SJCRH30 (cell line): ENCODE measurements around the gene KDM6B. TPM values are rescaled to one million over a fixed set of nuclear protein-coding genes. Genes with fewer than 3 reads are reported as not detected.
A peak's percentile ranks its signal among the peaks of the same experiment; 100 is the strongest.

Experiments used
- DNase-seq, 2 experiments: peaks; one replicate each; pipeline ENCODE4 v3.0.0-alpha.2; 2015 to 2020
- H3K27ac ChIP-seq: fragments of 250-450 bp; sonication (Bioruptor Pico); 2 replicates; pipeline ENCODE4 v1.5.1; 2020; ENCODE audit warnings: mild to moderate bottlenecking, moderate library complexity
- H3K27me3 ChIP-seq: fragments of 250-450 bp; sonication (Bioruptor Pico); 2 replicates; pipeline ENCODE4 v1.5.1; 2020; ENCODE audit warnings: mild to moderate bottlenecking, moderate library complexity
- H3K36me3 ChIP-seq: fragments of 250-450 bp; sonication (Bioruptor Pico); 2 replicates; pipeline ENCODE4 v1.5.1; 2020; ENCODE audit warnings: mild to moderate bottlenecking, moderate library complexity
- H3K4me1 ChIP-seq: fragments of 250-450 bp; sonication (Bioruptor Pico); 2 replicates; pipeline ENCODE4 v1.5.1; 2020; ENCODE audit warnings: mild to moderate bottlenecking, moderate library complexity
- H3K4me3 ChIP-seq: fragments of 250-450 bp; sonication (Bioruptor Pico); 2 replicates; pipeline ENCODE4 v1.5.1; 2020; ENCODE audit warnings: mild to moderate bottlenecking, moderate library complexity
- H3K9me3 ChIP-seq: fragments of 250-450 bp; sonication (Bioruptor Pico); replicated peaks from 2 replicates; pipeline ENCODE4 v1.5.1; 2020; ENCODE audit warnings: mild to moderate bottlenecking, moderate library complexity
- total RNA-seq: library from RNA; depleted of rRNA; stranded (reverse); fragments of >200 nt; shearing (Covaris generic); gene quantifications from 2 replicates; pipeline ENCODE4 v1.2.3, GENCODE V29; 2014

Gene KDM6B
- total RNA-seq, 1 experiment from 2014 or later, result 6.4 TPM

- Histone ChIP-seq H3K9me3 (no peaks in the 10 kb centered on the region), H3K36me3 (no peaks in the 10 kb centered on the region), H3K27me3 (no peaks in the 10 kb centered on the region), H3K4me1 (peaks cover 4% of the 10 kb centered on the region), H3K4me3 (peak overlapping the region; percentile 75), H3K27ac (peak overlapping the region; percentile 64)
- DNase-seq, result no peak
These were observed 9.2 kb downstream of the KDM6B start for GRCh38 chr17:7843257-7843535.

GRCh38 chr17:7843536-7844291, 9.7 kb downstream of the KDM6B start:
- Histone ChIP-seq H3K4me1 (peaks cover 2% of the 10 kb centered on the region), H3K4me3 (peak overlapping the region; percentile 75), H3K27ac (peak overlapping the region; percentile 64), H3K36me3 (no peaks in the 10 kb centered on the region), H3K27me3 (no peaks in the 10 kb centered on the region), H3K9me3 (no peaks in the 10 kb centered on the region)
- DNase-seq, result peak; percentile 66 to 69

GRCh38 chr17:7844292-7845154, 10.5 kb downstream of the KDM6B start:
- Histone ChIP-seq H3K4me3 (peak overlapping the region; percentile 75), H3K4me1 (no peaks in the 10 kb centered on the region), H3K9me3 (no peaks in the 10 kb centered on the region), H3K36me3 (no peaks in the 10 kb centered on the region), H3K27me3 (no peaks in the 10 kb centered on the region), H3K27ac (peak overlapping the region; percentile 64)
- DNase-seq, result peak; percentile 82 to 88

DNA sequence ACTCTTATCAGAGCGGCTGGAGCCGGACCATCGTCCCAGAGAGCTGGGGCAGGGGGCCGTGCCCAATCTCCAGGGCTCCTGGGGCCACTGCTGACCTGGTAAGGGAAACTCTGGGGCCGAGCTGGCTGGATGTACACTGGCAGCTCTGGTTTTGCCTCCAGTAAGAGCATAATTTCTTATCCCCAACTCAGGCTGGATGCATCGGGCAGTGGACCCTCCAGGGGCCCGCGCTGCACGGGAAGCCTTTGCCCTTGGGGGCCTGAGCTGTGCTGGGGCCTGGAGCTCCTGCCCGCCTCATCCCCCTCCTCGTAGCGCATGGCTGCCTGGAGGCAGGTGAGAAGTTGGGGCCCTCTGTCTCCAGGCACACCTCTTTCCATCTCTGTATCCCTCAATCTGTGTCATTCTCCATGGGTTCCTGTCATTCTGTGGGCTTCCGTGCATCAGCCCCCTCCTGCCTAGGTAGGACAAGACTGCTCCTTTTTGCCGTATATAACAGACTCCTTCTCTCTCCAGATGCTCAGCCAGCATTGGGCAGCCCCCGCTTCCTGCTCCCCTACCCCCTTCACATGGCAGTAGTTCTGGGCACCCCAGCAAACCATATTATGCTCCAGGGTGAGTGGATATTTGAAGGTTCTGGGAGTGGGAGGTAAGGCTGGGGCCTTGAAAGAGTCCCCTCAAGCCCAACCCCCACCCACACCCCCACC, 11.5 kb downstream of the KDM6B start:
- no peaks in the 10 kb centered on the region for H3K4me1 ChIP-seq
- no peaks in the 10 kb centered on the region for H3K27me3 ChIP-seq
- H3K9me3 ChIP-seq, result no peaks in the 10 kb centered on the region
- H3K27ac ChIP-seq, result no peak overlapping the region
- no peak for DNase-seq
- peak overlapping the region; percentile 75 for H3K4me3 ChIP-seq
- peaks cover 4% of the 10 kb centered on the region; the same call in 1 of the 2 replicates for H3K36me3 ChIP-seq

DNA sequence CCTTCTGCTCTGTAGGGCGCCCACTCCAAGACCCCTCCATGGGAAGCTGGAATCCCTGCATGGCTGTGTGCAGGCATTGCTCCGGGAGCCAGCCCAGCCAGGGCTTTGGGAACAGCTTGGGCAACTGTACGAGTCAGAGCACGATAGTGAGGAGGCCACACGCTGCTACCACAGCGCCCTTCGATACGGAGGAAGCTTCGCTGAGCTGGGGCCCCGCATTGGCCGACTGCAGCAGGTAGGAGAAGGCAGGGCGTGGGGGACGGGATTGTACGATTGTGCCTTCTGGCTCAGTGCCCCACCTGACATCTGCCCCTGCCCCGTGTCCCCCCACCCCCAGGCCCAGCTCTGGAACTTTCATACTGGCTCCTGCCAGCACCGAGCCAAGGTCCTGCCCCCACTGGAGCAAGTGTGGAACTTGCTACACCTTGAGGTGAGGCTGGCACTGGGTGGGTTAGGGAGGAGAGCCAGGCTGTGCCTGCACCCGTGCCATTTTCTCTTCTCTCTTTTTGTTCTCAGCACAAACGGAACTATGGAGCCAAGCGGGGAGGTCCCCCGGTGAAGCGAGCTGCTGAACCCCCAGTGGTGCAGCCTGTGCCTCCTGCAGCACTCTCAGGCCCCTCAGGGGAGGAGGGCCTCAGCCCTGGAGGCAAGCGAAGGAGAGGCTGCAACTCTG, 12.2 kb downstream of the KDM6B start:
- Histone ChIP-seq H3K27me3 (no peaks in the 10 kb centered on the region), H3K36me3 (peaks cover 11% of the 10 kb centered on the region; the same call in 1 of the 2 replicates)
- no peak for DNase-seq

DNA sequence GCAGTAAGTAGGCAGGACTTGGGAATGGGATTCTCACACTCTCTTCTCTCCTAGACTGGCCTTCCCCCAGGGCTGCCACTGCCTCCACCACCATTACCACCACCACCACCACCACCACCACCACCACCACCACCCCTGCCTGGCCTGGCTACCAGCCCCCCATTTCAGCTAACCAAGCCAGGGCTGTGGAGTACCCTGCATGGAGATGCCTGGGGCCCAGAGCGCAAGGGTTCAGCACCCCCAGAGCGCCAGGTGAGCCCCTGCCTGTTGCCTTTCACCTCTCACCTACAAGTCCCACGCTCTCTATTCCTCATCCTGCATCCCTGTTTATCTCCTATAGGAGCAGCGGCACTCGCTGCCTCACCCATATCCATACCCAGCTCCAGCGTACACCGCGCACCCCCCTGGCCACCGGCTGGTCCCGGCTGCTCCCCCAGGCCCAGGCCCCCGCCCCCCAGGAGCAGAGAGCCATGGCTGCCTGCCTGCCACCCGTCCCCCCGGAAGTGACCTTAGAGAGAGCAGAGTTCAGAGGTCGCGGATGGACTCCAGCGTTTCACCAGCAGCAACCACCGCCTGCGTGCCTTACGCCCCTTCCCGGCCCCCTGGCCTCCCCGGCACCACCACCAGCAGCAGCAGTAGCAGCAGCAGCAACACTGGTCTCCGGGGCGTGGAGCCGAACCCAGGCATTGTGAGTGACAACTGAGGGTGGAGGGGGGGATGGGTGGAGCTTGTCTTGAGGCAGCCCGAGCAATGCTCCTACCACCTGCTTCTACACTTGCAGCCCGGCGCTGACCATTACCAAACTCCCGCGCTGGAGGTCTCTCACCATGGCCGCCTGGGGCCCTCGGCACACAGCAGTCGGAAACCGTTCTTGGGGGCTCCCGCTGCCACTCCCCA, 13.0 kb downstream of the KDM6B start:
- Histone ChIP-seq H3K36me3 (peaks cover 19% of the 10 kb centered on the region), H3K9me3 (no peaks in the 10 kb centered on the region), H3K27ac (no peak overlapping the region), H3K27me3 (no peaks in the 10 kb centered on the region), H3K4me3 (no peak overlapping the region), H3K4me1 (no peaks in the 10 kb centered on the region)
- no peak for DNase-seq

More for the DNA sequence above, 12.2 kb downstream of the KDM6B start:
- H3K4me3 ChIP-seq, result no peak overlapping the region
- no peak overlapping the region for H3K27ac ChIP-seq
- no peaks in the 10 kb centered on the region for H3K4me1 ChIP-seq
- no peaks in the 10 kb centered on the region for H3K9me3 ChIP-seq

DNA sequence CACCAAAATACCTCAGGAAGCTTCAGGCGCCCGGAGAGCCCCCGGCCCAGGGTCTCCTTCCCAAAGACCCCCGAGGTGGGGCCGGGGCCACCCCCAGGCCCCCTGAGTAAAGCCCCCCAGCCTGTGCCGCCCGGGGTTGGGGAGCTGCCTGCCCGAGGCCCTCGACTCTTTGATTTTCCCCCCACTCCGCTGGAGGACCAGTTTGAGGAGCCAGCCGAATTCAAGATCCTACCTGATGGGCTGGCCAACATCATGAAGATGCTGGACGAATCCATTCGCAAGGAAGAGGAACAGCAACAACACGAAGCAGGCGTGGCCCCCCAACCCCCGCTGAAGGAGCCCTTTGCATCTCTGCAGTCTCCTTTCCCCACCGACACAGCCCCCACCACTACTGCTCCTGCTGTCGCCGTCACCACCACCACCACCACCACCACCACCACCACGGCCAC, 14.1 kb downstream of the KDM6B start:
- H3K4me1 ChIP-seq, result no peaks in the 10 kb centered on the region
- H3K4me3 ChIP-seq, result no peak overlapping the region
- DNase-seq, result no peak
- no peaks in the 10 kb centered on the region for H3K9me3 ChIP-seq
- no peaks in the 10 kb centered on the region for H3K27me3 ChIP-seq
- H3K27ac ChIP-seq, result no peak overlapping the region
- peaks cover 19% of the 10 kb centered on the region for H3K36me3 ChIP-seq

DNA sequence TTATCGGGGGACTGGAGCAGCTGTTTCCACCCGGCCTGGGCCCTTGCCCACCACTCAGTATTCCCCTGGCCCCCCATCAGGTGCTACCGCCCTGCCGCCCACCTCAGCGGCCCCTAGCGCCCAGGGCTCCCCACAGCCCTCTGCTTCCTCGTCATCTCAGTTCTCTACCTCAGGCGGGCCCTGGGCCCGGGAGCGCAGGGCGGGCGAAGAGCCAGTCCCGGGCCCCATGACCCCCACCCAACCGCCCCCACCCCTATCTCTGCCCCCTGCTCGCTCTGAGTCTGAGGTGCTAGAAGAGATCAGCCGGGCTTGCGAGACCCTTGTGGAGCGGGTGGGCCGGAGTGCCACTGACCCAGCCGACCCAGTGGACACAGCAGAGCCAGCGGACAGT, 14.7 kb downstream of the KDM6B start:
- no peaks in the 10 kb centered on the region for H3K27me3 ChIP-seq
- H3K4me3 ChIP-seq, result no peak overlapping the region
- DNase-seq, result no peak
- no peak overlapping the region for H3K27ac ChIP-seq
- no peaks in the 10 kb centered on the region for H3K4me1 ChIP-seq
- H3K9me3 ChIP-seq, result no peaks in the 10 kb centered on the region
- peaks cover 19% of the 10 kb centered on the region for H3K36me3 ChIP-seq

DNA sequence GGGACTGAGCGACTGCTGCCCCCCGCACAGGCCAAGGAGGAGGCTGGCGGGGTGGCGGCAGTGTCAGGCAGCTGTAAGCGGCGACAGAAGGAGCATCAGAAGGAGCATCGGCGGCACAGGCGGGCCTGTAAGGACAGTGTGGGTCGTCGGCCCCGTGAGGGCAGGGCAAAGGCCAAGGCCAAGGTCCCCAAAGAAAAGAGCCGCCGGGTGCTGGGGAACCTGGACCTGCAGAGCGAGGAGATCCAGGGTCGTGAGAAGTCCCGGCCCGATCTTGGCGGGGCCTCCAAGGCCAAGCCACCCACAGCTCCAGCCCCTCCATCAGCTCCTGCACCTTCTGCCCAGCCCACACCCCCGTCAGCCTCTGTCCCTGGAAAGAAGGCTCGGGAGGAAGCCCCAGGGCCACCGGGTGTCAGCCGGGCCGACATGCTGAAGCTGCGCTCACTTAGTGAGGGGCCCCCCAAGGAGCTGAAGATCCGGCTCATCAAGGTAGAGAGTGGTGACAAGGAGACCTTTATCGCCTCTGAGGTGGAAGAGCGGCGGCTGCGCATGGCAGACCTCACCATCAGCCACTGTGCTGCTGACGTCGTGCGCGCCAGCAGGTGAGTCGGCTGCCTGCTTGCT, 15.2 kb downstream of the KDM6B start:
- no peaks in the 10 kb centered on the region for H3K27me3 ChIP-seq
- no peaks in the 10 kb centered on the region for H3K9me3 ChIP-seq
- H3K4me1 ChIP-seq, result no peaks in the 10 kb centered on the region
- H3K36me3 ChIP-seq, result peaks cover 19% of the 10 kb centered on the region
- no peak for DNase-seq
- H3K27ac ChIP-seq, result no peak overlapping the region
- no peak overlapping the region for H3K4me3 ChIP-seq

DNA sequence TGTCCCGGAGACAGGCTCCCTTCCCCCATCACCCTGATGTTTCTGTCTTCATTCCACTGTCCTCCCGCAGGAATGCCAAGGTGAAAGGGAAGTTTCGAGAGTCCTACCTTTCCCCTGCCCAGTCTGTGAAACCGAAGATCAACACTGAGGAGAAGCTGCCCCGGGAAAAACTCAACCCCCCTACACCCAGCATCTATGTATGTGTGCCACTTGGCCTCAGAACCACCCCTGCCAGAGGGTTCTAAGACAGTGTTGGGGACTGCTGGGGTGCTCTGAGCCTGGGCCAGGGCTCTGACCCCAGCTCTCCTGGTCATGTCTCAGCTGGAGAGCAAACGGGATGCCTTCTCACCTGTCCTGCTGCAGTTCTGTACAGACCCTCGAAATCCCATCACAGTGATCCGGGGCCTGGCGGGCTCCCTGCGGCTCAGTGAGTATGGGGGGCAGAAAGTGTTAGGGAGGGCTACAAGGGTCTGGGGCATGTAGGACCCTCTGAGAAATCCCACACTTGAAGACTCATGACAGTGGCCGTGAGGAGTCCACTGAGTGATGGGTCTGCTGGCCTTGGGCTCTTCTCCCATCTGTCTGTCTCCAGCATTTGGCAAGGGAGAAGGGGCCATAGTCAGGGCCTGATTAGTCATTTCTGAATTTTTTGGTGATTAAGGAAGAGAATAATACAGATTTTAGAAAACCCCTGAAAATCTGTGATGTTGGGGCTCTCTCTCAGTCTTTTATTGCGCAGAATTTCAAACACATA, 15.9 kb downstream of the KDM6B start:
- no peaks in the 10 kb centered on the region for H3K4me1 ChIP-seq
- H3K27me3 ChIP-seq, result no peaks in the 10 kb centered on the region
- no peaks in the 10 kb centered on the region for H3K9me3 ChIP-seq
- peaks cover 19% of the 10 kb centered on the region for H3K36me3 ChIP-seq
- DNase-seq, result no peak
- H3K4me3 ChIP-seq, result no peak overlapping the region
- no peak overlapping the region for H3K27ac ChIP-seq

DNA sequence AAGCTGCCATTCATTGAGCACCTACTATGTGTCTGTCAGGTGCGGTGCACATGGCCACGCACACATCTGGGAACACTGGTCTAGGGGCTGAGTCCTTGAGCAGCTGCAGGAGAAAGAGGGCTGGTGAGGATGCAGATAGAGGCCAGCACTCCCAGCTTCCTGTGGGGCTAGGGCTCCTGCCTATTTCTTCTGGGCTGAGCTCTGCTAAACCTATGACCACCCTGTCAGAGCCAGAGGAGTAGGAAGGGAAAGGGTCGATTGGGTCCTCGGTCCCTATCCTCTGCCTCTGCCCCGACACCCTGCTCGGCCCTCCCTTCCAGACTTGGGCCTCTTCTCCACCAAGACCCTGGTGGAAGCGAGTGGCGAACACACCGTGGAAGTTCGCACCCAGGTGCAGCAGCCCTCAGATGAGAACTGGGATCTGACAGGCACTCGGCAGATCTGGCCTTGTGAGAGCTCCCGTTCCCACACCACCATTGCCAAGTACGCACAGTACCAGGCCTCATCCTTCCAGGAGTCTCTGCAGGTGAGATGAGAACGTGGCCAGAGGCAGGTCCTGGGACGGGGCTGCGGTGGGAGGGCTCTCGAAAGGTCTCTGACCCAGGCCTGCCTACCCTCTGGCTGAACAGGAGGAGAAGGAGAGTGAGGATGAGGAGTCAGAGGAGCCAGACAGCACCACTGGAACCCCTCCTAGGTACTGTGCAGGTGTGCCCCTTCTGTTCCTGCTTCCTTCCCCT, 16.9 kb downstream of the KDM6B start:
- DNase-seq, result no peak
- no peaks in the 10 kb centered on the region for H3K9me3 ChIP-seq
- no peaks in the 10 kb centered on the region for H3K27me3 ChIP-seq
- H3K27ac ChIP-seq, result no peak overlapping the region
- 0 out of 2 replicates have a peak, but pooled peaks cover 2% of the 10 kb centered on the region for H3K4me1 ChIP-seq
- H3K4me3 ChIP-seq, result no peak overlapping the region
- H3K36me3 ChIP-seq, result peaks cover 19% of the 10 kb centered on the region

GRCh38 chr17:7851438-7852261, 17.6 kb downstream of the KDM6B start:
- Histone ChIP-seq H3K27ac (no peak overlapping the region), H3K27me3 (no peaks in the 10 kb centered on the region), H3K4me3 (no peak overlapping the region), H3K9me3 (no peaks in the 10 kb centered on the region), H3K36me3 (peaks cover 19% of the 10 kb centered on the region), H3K4me1 (0 out of 2 replicates have a peak, but pooled peaks cover 2% of the 10 kb centered on the region)
- peak in 1 of 2 experiments; percentile 49 for DNase-seq
